ENCODE data around the gene ING2. TPM values are rescaled to one million over a fixed set of nuclear protein-coding genes. Genes with fewer than 3 reads are reported as not detected.

Gene ING2
- total and polyA plus RNA-seq, 4 experiments from 2014 or later, result 8.9 to 18.6 (median 11.9) TPM

DNA sequence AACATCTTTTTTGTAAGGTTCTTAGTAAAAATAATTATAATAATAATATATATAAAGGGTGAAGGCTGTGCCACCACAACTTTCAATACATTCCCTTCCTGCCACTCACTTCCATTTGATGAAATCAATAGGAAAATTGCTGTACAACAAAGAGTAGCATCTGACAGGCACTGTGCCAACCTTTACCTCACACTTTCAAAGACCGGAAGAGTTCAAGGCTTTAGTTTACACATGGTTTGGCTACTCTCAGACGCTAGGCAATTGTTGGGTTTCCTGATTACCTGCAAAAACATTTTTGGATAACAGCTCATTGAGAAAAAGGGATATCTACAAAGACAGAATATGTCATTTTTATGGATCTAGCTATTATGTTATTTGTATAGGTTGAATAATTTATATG is 5.5 kb upstream of the ING2 start:
- Histone ChIP-seq H3K36me3 (ENCODE audit: insufficient read depth, low read length) (no peaks in the 10 kb centered on the region), H3K27ac (ENCODE audit: low read depth, low read length) (no peak overlapping the region), H3K4me3 (ENCODE audit: low read length in 2 of 2) (no peak overlapping the region), H3K27me3 (ENCODE audit: insufficient read depth, low read length) (no peaks in the 10 kb centered on the region), H3K4me1 (ENCODE audit: insufficient read depth, low read length) (peaks cover 9% of the 10 kb centered on the region), H3K9me3 (ENCODE audit: control insufficient read depth in 1 of 2, low read length in 2 of 2) (no peaks in the 10 kb centered on the region)
- no peaks in the 10 kb centered on the region for H3K27me3 Mint-ChIP-seq
- H3K36me3 Mint-ChIP-seq, result peaks cover 0 to 4% of the 10 kb centered on the region in 2 donors
- no peak overlapping the region for H3K4me3 Mint-ChIP-seq
- peaks cover 9 to 20% (median 18%) of the 10 kb centered on the region in 4 donors for H3K4me1 Mint-ChIP-seq
- POLR2A ChIA-PET (ENCODE audit: partially characterized antibody), result interaction anchor here (1.6 kb wide), 1 partner anchor 55 kb away, joined by 4 read pairs; the partner anchor contains the start of gene CDKN2AIP
- DNase-seq, result peak in 1 of 5 donors; percentile 2
- H3K27ac Mint-ChIP-seq, result no peak overlapping the region
- no peaks in the 10 kb centered on the region for H3K9me3 Mint-ChIP-seq
- intact Hi-C loops (cut with micrococcal nuclease), result no loop called here
- CTCF ChIA-PET (ENCODE audit: partially characterized antibody), result no interaction called here

DNA sequence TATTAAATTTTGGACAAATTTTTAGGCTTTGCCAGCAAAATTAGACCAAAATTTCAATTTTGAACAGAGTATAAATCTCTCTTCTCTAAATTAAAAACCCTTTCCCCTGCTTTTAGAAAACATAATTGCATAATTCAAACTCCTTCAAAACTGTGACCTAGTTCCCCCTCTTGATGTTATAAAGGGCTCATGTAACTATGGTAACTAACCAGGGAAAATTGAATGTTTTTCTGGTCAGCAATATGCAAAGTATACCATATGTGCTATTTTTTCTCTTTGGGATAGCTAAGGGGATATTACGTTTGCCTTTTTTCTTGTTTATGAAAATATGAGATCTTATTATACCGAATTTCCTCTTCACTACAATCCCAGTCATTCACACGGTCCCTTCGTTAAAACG is 5.1 kb upstream of the ING2 start:
- Mint-ChIP-seq H3K27ac (no peak overlapping the region), H3K27me3 (no peaks in the 10 kb centered on the region), H3K4me3 (no peak overlapping the region), H3K4me1 (peaks cover 9 to 20% (median 18%) of the 10 kb centered on the region in 4 donors), H3K9me3 (no peaks in the 10 kb centered on the region), H3K36me3 (peaks cover 0 to 7% of the 10 kb centered on the region in 2 donors)
- ChIA-PET POLR2A (ENCODE audit: partially characterized antibody) (interaction anchor here (1.6 kb wide), 1 partner anchor 55 kb away, joined by 4 read pairs; the partner anchor contains the start of gene CDKN2AIP), CTCF (ENCODE audit: partially characterized antibody) (no interaction called here)
- no peak overlapping the region for H3K4me3 ChIP-seq (ENCODE audit: low read length in 2 of 2)
- H3K27ac ChIP-seq (ENCODE audit: low read depth, low read length), result no peak overlapping the region
- H3K27me3 ChIP-seq (ENCODE audit: insufficient read depth, low read length), result no peaks in the 10 kb centered on the region
- H3K4me1 ChIP-seq (ENCODE audit: insufficient read depth, low read length), result peaks cover 9% of the 10 kb centered on the region
- H3K36me3 ChIP-seq (ENCODE audit: insufficient read depth, low read length), result no peaks in the 10 kb centered on the region
- intact Hi-C loops (cut with micrococcal nuclease), result loop anchor here (5.0 to 10.0 kb wide), 3 partner anchors 768 to 1702 kb away; partner anchors contain the start of genes CENPU and CFAP97
- no peaks in the 10 kb centered on the region for H3K9me3 ChIP-seq (ENCODE audit: control insufficient read depth in 1 of 2, low read length in 2 of 2)
- DNase-seq, result no peak

DNA sequence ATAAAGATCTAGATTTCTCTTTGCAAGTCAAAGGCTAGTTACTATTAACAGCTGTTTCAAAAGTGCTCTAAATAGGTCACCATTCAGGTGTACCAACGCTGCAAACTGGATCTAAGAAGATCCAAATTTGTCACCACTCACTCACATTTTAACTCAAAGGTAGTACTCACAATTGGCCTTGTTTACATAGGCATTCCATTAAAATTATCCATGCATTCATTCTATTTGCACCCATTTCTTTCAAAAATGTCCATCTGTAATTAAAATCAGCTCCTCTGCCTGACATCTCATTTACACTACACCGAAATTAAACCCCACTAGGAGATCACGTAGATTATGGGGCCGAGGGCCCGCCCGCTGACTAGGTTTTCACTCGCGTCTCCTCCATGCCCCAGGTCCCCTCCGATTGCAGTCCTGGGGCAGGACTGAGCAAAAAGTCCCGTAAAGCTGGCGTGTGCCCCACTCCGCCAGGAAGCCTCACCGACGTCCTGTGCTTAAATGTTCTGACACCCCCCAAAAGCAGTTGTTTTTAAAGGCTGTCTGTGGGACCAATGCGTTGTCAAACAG is 1.3 kb upstream of the ING2 start:
- Mint-ChIP-seq H3K27me3 (no peaks in the 10 kb centered on the region), H3K36me3 (peaks cover 0 to 13% of the 10 kb centered on the region in 2 donors), H3K27ac (peak overlapping the region; percentile 89 to 98 (median 95)), H3K9me3 (no peaks in the 10 kb centered on the region), H3K4me1 (peaks cover 9 to 27% (median 23%) of the 10 kb centered on the region in 4 donors), H3K4me3 (peak overlapping the region; percentile 78 to 98 (median 92))
- intact Hi-C loops (cut with micrococcal nuclease), result loop anchor here (1.0 to 10.0 kb wide), 10 partner anchors 31 to 1967 kb away; partner anchors contain the start of genes CCDC110, CDKN2AIP, CENPU and CFAP97
- H3K4me3 ChIP-seq (ENCODE audit: low read length in 2 of 2), result peak overlapping the region; percentile 50 to 73
- ChIA-PET POLR2A (ENCODE audit: partially characterized antibody) (interaction anchor here (0.8 to 6.9 kb wide), 12 partner anchors 9 to 1230 kb away, joined by 3 to 130 read pairs (median 4); partner anchors contain the start of genes CDKN2AIP, CENPU, RWDD4 and TRAPPC11), CTCF (ENCODE audit: partially characterized antibody) (interaction anchor here (0.6 to 3.6 kb wide), 9 partner anchors 16 to 158 kb away, joined by 3 to 15 read pairs (median 4); partner anchors contain the start of gene CDKN2AIP)
- DNase-seq, result peak in 2 of 5 donors; percentile 2 to 78
- H3K36me3 ChIP-seq (ENCODE audit: insufficient read depth, low read length), result no peaks in the 10 kb centered on the region
- no peaks in the 10 kb centered on the region for H3K27me3 ChIP-seq (ENCODE audit: insufficient read depth, low read length)
- H3K27ac ChIP-seq (ENCODE audit: low read depth, low read length), result peak overlapping the region; percentile 90
- H3K9me3 ChIP-seq (ENCODE audit: control insufficient read depth in 1 of 2, low read length in 2 of 2), result no peaks in the 10 kb centered on the region
- H3K4me1 ChIP-seq (ENCODE audit: insufficient read depth, low read length), result peaks cover 19% of the 10 kb centered on the region

DNA sequence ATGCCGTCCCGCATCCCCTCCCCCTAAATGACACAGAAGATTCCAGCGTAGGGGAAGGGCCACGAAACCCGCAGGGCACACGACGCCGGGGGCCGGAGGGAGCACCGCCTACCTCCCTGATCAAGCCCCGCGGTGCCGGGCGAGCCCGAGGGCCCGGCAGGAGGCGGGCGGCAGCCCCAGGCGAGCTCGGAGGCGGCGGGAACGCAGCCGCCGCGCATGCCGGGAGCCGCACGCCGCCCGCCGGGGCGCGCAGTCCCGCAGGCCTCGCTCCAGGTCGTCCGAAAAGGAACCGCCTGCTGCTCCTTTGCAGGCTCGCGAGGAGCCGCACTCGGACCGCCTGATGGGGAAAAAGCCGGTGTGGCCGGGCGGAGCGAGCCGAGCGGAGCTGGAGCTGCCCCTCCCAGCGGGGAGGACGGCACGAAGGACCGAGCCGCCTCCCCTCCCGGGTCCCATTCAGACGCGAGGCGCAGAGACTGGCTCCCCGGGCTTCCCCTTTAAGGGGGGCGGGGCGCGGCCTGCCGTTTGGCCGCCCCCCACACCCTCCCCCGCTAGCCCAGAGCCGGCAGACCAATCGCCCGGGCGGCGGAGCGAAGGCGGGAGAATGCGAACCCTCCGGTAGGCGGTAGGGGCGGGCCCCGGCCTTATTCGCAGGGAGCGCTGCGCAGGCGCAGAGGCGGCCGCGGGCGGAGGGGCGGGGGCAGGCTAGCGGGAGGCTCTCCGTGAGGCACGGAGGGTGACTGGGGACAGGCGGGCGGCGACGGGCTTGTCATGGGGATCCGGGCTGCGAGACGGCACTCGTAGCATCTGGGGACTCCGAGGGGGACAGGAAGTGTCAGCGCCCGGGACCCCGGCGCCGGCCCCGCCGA is 561 bp upstream of the ING2 start:
- no peaks in the 10 kb centered on the region for H3K9me3 ChIP-seq (ENCODE audit: control insufficient read depth in 1 of 2, low read length in 2 of 2)
- no peaks in the 10 kb centered on the region for H3K9me3 Mint-ChIP-seq
- peak overlapping the region; percentile 89 to 98 (median 95) for H3K27ac Mint-ChIP-seq
- CTCF ChIA-PET (ENCODE audit: partially characterized antibody), result interaction anchor here (0.6 to 3.6 kb wide), 11 partner anchors 17 to 586 kb away, joined by 3 to 15 read pairs (median 4); partner anchors contain the start of gene CDKN2AIP
- no peaks in the 10 kb centered on the region for H3K27me3 Mint-ChIP-seq
- no peaks in the 10 kb centered on the region for H3K27me3 ChIP-seq (ENCODE audit: insufficient read depth, low read length)
- H3K36me3 Mint-ChIP-seq, result peaks cover 0 to 13% of the 10 kb centered on the region in 2 donors
- peaks cover 19% of the 10 kb centered on the region for H3K4me1 ChIP-seq (ENCODE audit: insufficient read depth, low read length)
- peaks cover 9 to 27% (median 23%) of the 10 kb centered on the region in 4 donors for H3K4me1 Mint-ChIP-seq
- intact Hi-C loops (cut with micrococcal nuclease), result loop anchor here (1.0 to 10.0 kb wide), 10 partner anchors 32 to 1967 kb away; partner anchors contain the start of genes CCDC110, CDKN2AIP, CENPU and CFAP97
- DNase-seq, result peak; percentile 98 to 100 (median 99)
- H3K27ac ChIP-seq (ENCODE audit: low read depth, low read length), result peak overlapping the region; percentile 90
- POLR2A ChIA-PET (ENCODE audit: partially characterized antibody), result interaction anchor here (0.6 to 6.9 kb wide), 15 partner anchors 9 to 1230 kb away, joined by 3 to 130 read pairs (median 3); partner anchors contain the start of genes CASP3, CDKN2AIP, CENPU and PRIMPOL
- H3K36me3 ChIP-seq (ENCODE audit: insufficient read depth, low read length), result no peaks in the 10 kb centered on the region
- peak overlapping the region; percentile 82 to 98 (median 94) for H3K4me3 Mint-ChIP-seq
- H3K4me3 ChIP-seq (ENCODE audit: low read length in 2 of 2), result peak overlapping the region; percentile 50 to 73

DNA sequence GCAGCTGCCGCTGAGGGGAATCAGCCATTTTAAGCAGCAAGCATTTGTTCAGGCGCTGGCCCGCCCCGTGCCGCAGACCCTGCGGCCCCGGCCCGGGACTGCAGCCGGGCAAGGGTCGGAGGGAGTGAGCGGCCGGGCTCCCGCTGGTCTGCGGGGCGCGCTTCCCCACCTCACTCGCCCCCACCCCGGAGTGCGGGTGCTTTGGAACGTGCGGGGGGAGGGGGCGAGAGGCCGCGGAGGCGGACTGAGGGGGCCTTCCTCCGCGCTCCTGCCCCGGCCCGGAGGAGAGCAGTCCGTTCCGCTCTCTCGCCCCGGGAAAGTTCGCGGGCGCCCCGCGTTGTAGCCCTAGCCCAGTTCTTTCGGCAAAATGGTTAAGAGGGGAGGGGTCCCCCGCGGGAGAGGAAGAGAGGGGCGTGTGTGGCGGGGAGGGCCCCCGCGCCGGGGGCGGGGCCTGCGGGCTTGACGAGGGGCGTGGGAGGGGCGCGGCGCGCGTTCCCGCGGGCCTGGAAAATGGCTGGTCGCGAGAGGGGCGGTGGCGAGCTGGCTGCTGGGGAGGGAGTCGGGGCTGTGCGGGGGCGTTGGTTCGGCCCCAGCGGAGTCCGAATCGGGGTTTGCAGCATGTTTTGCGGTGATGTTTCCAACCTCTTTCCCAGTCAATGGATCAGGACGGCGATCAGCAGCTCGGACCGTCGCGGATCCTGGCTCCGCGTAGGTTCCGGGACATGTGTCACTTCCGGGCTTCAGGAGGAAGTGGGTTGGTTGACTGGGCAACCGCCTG is 942 bp downstream of the ING2 start:
- peak overlapping the region; percentile 90 for H3K27ac ChIP-seq (ENCODE audit: low read depth, low read length)
- Mint-ChIP-seq H3K27ac (peak overlapping the region; percentile 92 to 100 (median 99)), H3K4me3 (peak overlapping the region; percentile 92 to 98 (median 97)), H3K27me3 (no peaks in the 10 kb centered on the region), H3K4me1 (peaks cover 9 to 33% (median 20%) of the 10 kb centered on the region in 4 donors), H3K9me3 (no peaks in the 10 kb centered on the region), H3K36me3 (peaks cover 8 to 18% of the 10 kb centered on the region in 2 donors)
- ChIA-PET POLR2A (ENCODE audit: partially characterized antibody) (interaction anchor here (0.7 to 6.9 kb wide), 8 partner anchors 10 to 1320 kb away, joined by 3 to 130 read pairs (median 6); partner anchors contain the start of genes ACSL1, CASP3, CDKN2AIP and PRIMPOL), CTCF (ENCODE audit: partially characterized antibody) (interaction anchor here (3.6 kb wide), 1 partner anchor 62 kb away, joined by 15 read pairs; the partner anchor contains the start of gene CDKN2AIP)
- no peaks in the 10 kb centered on the region for H3K36me3 ChIP-seq (ENCODE audit: insufficient read depth, low read length)
- peak; percentile 87 to 92 (median 89) for DNase-seq
- no peaks in the 10 kb centered on the region for H3K9me3 ChIP-seq (ENCODE audit: control insufficient read depth in 1 of 2, low read length in 2 of 2)
- peaks cover 19% of the 10 kb centered on the region for H3K4me1 ChIP-seq (ENCODE audit: insufficient read depth, low read length)
- peak overlapping the region; percentile 73 to 77 for H3K4me3 ChIP-seq (ENCODE audit: low read length in 2 of 2)
- intact Hi-C loops (cut with micrococcal nuclease), result loop anchor here (2.0 to 10.0 kb wide), 4 partner anchors 407 to 1965 kb away; partner anchors contain the start of genes CASP3, CCDC110, CENPU and PRIMPOL
- no peaks in the 10 kb centered on the region for H3K27me3 ChIP-seq (ENCODE audit: insufficient read depth, low read length)

DNA sequence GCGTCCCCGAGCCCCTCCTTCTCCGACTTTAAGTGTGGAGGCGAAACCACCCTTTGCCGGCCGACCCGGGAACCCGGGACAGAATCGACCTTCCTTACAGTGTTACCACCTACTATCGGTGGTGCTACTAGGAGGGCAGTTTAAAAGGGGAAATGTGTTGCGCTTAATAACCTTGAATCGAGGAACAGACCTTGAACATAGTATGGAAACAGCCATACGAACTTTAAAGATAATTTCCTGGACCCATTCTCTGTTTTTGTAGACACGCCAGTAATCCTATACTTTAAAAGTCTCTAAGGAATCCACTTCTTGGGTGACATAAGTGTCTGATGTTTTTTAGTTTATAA is 1.5 kb downstream of the ING2 start:
- Histone ChIP-seq H3K27me3 (ENCODE audit: insufficient read depth, low read length) (no peaks in the 10 kb centered on the region), H3K27ac (ENCODE audit: low read depth, low read length) (peak overlapping the region; percentile 90), H3K4me1 (ENCODE audit: insufficient read depth, low read length) (peaks cover 19% of the 10 kb centered on the region), H3K9me3 (ENCODE audit: control insufficient read depth in 1 of 2, low read length in 2 of 2) (no peaks in the 10 kb centered on the region), H3K4me3 (ENCODE audit: low read length in 2 of 2) (peak overlapping the region; percentile 73 to 77), H3K36me3 (ENCODE audit: insufficient read depth, low read length) (no peaks in the 10 kb centered on the region)
- H3K4me1 Mint-ChIP-seq, result peaks cover 9 to 39% (median 21%) of the 10 kb centered on the region in 4 donors
- peak overlapping the region; percentile 92 to 98 (median 97) for H3K4me3 Mint-ChIP-seq
- no peaks in the 10 kb centered on the region for H3K27me3 Mint-ChIP-seq
- H3K9me3 Mint-ChIP-seq, result no peaks in the 10 kb centered on the region
- POLR2A ChIA-PET (ENCODE audit: partially characterized antibody), result interaction anchor here (0.7 to 6.9 kb wide), 7 partner anchors 10 to 1319 kb away, joined by 3 to 130 read pairs (median 7); partner anchors contain the start of genes ACSL1, CASP3, CDKN2AIP and PRIMPOL
- H3K27ac Mint-ChIP-seq, result peak overlapping the region; percentile 92 to 100 (median 99)
- CTCF ChIA-PET (ENCODE audit: partially characterized antibody), result interaction anchor here (3.6 kb wide), 1 partner anchor 63 kb away, joined by 15 read pairs; the partner anchor contains the start of gene CDKN2AIP
- intact Hi-C loops (cut with micrococcal nuclease), result loop anchor here (5.0 to 10.0 kb wide), 2 partner anchors 1141 to 1228 kb away; partner anchors contain the start of genes CASP3, CENPU and PRIMPOL
- DNase-seq, result no peak
- peaks cover 10 to 21% of the 10 kb centered on the region in 2 donors for H3K36me3 Mint-ChIP-seq

Measured in CD4-positive, alpha-beta memory T cell (primary cell).